ENCODE measurements around the gene C8G. TPM values are rescaled to one million over a fixed set of nuclear protein-coding genes. Genes with fewer than 3 reads are reported as not detected.

C8G gene
- total and polyA plus RNA-seq, 2 of the 13 experiments (the other 11 are each of a cell fraction or from before 2014, with no cell fraction given): 4.9 to 12.8 TPM

GRCh38 chr9:136990242-136990911 lies 45.3 kb downstream of the C8G start (continued):
- no peak for TF ChIP-seq TEF (CRISPR knock-in tag; IDR thresholded peaks at IDR 0.05)
- TF ChIP-seq ZNF562 (CRISPR knock-in tag; IDR thresholded peaks at IDR 0.05; ENCODE audit: borderline replicate concordance): no peak
- TF ChIP-seq ZNF550 (CRISPR knock-in tag; IDR thresholded peaks at IDR 0.05; ENCODE audit: borderline replicate concordance): no peak
- no peak for TF ChIP-seq ZNF441 (CRISPR knock-in tag; IDR thresholded peaks at IDR 0.05; ENCODE audit: borderline replicate concordance)
- no peak for TF ChIP-seq ZNF317 (CRISPR knock-in tag; IDR thresholded peaks at IDR 0.05)
- no peak for TF ChIP-seq NCOA5 (CRISPR knock-in tag; IDR thresholded peaks at IDR 0.05)
- 0 out of 2 replicates have a peak, but pooled peaks have one; percentile 43 for TF ChIP-seq ZSCAN25 (CRISPR knock-in tag; IDR thresholded peaks at IDR 0.05)
- no peak for TF ChIP-seq MLX (CRISPR knock-in tag; IDR thresholded peaks at IDR 0.05)
- TF ChIP-seq MYC (CRISPR knock-in tag; IDR thresholded peaks at IDR 0.05; ENCODE audit: borderline replicate concordance): no peak
- TF ChIP-seq ZNF746 (CRISPR knock-in tag; IDR thresholded peaks at IDR 0.05): no peak
- 0 out of 2 replicates have a peak, but pooled peaks have one; percentile 33 for TF ChIP-seq HBP1 (CRISPR knock-in tag; IDR thresholded peaks at IDR 0.05; ENCODE audit: low read depth)
- no peak for TF ChIP-seq ETV5 (CRISPR knock-in tag; IDR thresholded peaks at IDR 0.05; ENCODE audit: borderline replicate concordance)
- TF ChIP-seq ZBTB25 (CRISPR knock-in tag; IDR thresholded peaks at IDR 0.05): no peak
- TF ChIP-seq CEBPG (CRISPR knock-in tag; IDR thresholded peaks at IDR 0.05): peak; percentile 49
- no peak for TF ChIP-seq ZFP36L2 (CRISPR knock-in tag; IDR thresholded peaks at IDR 0.05)
- no peak for TF ChIP-seq ZNF460 (CRISPR knock-in tag; IDR thresholded peaks at IDR 0.05; ENCODE audit: borderline replicate concordance)
- no peak for TF ChIP-seq ISX (CRISPR knock-in tag; conservative IDR thresholded peaks at IDR 0.05)
- no peak for TF ChIP-seq ZNF784 (CRISPR knock-in tag; IDR thresholded peaks at IDR 0.05; ENCODE audit: borderline replicate concordance)
- TF ChIP-seq FOXA3 (CRISPR knock-in tag; IDR thresholded peaks at IDR 0.05): peak; percentile 10; the same call in 1 of the 2 replicates
- no peak for TF ChIP-seq MYNN (CRISPR knock-in tag; IDR thresholded peaks at IDR 0.05; ENCODE audit: low read depth)
- no peak for TF ChIP-seq NKX3-1 (CRISPR knock-in tag; IDR thresholded peaks at IDR 0.05)
- no peak for TF ChIP-seq NR1H2 (CRISPR knock-in tag; IDR thresholded peaks at IDR 0.05; ENCODE audit: borderline replicate concordance, low read depth)
- no peak for TF ChIP-seq MXD1 (CRISPR knock-in tag; IDR thresholded peaks at IDR 0.05)
- TF ChIP-seq ZNF234 (CRISPR knock-in tag; conservative IDR thresholded peaks at IDR 0.05): no peak
- no peak for TF ChIP-seq ZNF343 (CRISPR knock-in tag; IDR thresholded peaks at IDR 0.05)
